ENCODE measurements around the gene POLDIP2.

Gene POLDIP2, protein sequence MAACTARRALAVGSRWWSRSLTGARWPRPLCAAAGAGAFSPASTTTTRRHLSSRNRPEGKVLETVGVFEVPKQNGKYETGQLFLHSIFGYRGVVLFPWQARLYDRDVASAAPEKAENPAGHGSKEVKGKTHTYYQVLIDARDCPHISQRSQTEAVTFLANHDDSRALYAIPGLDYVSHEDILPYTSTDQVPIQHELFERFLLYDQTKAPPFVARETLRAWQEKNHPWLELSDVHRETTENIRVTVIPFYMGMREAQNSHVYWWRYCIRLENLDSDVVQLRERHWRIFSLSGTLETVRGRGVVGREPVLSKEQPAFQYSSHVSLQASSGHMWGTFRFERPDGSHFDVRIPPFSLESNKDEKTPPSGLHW

DNA sequence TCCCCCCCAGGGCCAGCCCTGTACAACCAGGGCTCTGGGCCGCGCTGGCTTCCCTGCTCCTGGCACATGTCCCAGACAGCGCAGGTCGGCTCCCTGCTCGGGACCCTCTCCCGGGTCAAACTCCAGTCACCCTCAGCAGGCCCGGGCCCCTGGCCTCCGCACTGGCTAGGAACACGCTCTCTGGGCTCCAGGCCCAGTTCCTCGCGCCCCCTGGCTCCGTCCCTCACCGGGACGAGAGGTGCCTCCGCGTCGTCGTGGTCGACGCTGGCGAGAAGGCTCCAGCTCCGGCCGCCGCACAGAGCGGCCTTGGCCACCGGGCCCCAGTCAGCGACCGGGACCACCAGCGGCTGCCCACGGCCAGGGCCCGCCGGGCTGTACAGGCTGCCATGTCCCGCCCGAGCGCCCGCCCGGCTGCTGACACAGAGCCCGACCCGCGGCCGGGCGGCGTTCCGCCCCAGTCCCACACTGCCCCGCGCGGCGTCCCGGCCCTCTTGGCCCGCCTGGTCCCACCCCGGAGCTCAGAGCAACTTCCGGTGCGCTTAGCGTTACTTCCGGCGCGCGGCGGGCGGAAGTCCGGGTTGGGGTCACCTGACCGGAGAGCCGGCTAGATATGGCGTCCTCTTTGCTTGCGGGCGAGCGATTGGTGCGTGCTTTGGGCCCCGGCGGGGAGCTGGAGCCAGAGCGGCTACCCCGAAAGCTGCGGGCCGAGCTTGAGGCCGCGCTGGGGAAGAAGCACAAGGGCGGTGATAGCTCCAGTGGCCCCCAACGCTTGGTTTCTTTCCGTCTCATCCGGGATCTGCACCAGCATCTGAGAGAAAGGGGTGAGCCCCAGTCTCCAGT lies at the start of gene POLDIP2:
Gene POLDIP2 (minus strand): TSS at position 467 of the 840 bp plus-strand sequence. CDS start 79 bp downstream, at position 388.
- peak; percentile 96 for DNase-seq (ENCODE audit: low spot score)

GRCh38 chr17:28406473-28406814 lies 49.1 kb upstream of the POLDIP2 start:
- no peak for DNase-seq (ENCODE audit: low spot score)

DNA sequence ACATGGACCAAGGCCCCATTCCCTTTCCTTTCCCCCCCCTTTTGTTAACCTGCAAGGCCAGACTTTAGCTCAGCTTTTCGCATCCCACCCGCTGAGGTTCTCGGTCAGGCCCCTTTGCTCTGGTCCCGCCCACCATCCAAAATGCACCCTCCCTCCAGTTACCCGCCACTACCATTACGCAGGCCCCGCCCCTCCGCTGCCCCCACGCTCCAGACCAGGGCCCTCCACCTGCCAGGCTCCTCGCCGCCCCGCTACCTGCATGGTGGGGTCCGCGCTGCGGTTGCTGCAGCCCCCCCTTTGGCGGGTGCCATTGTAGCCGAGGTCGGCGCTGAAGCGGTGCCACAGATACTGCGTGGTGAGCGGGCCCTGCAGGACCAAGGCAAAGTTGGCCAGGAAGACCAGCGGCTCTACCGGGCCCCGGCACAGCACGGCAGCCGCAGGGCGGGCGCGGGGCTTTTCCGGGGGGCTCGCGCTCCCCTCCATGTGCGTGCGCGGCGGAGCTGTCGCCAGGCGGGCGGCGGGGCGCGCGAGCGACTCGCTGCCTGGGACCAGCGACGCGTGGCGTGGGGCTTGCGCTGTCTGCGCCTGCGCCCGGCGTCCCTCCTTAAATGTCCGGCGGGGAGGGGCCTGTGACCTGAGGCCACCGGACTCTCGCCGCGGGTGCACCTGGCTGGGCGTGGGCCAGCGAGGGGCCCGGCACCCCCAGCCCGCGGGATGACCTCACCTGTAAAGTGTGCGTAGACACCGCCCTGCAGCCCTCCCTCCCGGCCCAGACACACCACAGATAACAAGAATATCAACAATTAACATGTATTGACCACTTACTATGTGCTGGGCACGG lies 48.5 kb upstream of the POLDIP2 start, which contains the start of gene SLC46A1:
Gene SLC46A1 (minus strand): TSS at position 581 of the 841 bp plus-strand sequence. CDS start 98 bp downstream, at position 483.
- no peak for DNase-seq (ENCODE audit: low spot score)

- DNase-seq (ENCODE audit: low spot score), result no peak
Measured at GRCh38 chr17:28404812-28405570, 47.7 kb upstream of the POLDIP2 start.

GRCh38 chr17:28404461-28404811 lies 47.1 kb upstream of the POLDIP2 start:
- DNase-seq (ENCODE audit: low spot score), result no peak

DNA sequence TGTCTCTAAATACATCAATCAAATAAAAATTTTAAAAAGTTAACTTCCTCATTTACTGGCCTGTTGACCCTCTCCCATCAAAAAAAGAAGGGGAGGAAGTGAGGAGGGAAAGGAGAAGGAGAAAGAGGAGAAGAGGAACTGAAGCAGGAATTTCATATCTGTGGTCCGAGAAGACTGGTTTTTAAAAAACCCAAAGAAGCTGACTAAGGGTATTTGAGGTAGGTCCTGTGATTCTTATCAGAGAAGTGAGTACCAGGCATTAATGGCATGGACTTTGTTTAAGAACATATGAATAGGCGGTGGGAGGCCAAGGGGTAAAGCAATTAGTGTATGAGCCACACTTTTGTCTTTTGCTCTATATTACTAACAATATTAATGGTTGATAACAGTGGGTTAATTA lies 46.7 kb upstream of the POLDIP2 start:
- no peak for DNase-seq (ENCODE audit: low spot score)

GRCh38 chr17:28402844-28403243 lies 45.5 kb upstream of the POLDIP2 start:
- no peak for DNase-seq (ENCODE audit: low spot score)

DNA sequence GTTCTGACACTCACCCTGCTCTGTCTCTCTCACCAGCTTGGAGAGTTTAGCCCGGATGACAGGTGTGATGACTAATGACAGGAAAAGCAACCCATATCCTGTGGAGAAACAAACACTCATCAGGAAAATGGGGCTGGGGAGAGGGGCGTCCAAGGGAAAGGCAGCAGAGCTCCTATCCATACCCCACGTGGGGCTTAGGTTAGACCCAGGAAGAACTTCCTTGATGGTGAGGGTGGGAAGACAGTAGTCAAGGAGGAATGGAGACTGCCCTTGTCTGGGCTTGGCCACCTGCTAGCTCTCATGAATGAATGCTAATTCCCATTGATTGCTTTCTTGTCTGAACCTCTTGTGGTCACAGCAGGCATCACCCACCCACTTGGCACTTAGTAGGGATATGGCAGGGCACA lies 44.9 kb upstream of the POLDIP2 start:
- DNase-seq (ENCODE audit: low spot score), result no peak

DNA sequence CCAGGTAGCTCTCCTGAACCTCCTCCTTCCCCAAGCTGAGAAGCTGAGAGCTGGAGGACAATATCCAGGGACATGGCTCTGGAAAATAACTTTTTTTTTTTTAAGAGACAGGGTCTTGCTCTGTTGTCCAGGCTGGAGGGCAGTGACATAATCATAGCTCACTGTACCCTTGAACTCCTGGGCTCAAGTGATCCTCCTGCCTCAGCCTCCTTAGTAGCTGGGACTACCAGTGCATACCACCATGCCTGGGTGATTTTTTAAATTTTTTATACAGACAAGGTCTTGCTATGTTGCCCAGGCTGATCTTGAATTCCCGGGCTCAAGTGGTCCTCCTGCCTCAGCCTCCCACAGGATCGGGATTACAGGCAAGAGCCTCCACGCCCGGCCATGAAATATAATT lies 42.5 kb upstream of the POLDIP2 start:
- DNase-seq (ENCODE audit: low spot score), result no peak

GRCh38 chr17:28398280-28398981 lies 41.1 kb upstream of the POLDIP2 start:
- no peak for DNase-seq (ENCODE audit: low spot score)

DNA sequence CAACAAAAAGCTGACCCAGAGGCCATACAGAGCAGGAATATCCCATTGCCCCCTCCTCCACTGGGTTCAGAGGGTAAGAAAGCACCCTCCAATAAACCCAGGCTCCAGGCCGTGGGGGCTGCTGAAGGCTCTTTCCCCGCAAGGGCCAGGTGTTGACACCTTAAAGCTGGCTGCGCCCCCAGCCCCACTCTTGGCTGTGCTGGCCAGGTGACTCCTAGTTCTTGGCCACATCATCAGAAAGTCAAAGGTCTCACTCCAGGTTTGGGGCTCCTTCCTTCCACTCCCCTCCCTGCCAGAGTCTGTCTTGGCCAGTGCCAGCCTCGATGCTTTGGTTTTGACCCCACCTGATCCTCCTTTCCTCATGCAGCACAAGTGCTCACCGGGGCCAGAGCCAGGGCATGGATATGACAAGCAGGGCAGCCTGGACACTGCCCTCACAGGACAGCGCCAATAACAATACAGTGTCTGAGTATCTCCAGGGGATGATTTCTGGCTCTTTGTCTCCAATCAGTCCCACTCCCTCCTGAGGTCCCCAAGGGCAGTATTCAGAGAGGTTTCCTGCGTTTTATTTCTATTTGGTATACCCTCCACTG lies 40.5 kb upstream of the POLDIP2 start:
- no peak for DNase-seq (ENCODE audit: low spot score)

GRCh38 chr17:28397275-28397674 lies 39.9 kb upstream of the POLDIP2 start:
- no peak for DNase-seq (ENCODE audit: low spot score)

- no peak for DNase-seq (ENCODE audit: low spot score)
Measured at GRCh38 chr17:28396635-28397239, 39.4 kb upstream of the POLDIP2 start.

DNA sequence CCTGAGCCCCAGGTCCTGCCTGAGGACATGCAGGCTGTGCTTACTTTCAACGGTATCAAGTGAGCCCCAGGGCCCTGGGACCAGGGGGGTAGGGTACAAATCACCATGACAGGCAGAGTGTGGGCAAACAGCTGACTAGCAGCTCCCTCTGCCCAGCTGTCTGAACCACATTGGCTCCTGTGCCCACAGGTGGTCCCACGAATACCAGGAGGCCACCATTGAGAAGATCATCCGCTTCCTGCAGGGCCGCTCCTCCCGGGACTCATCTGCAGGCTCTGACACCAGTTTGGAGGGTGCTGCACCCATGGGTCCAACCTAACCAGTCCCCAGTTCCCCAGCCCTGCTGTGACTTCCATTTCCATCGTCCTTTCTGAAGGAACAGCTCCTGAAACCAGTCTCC lies 38.6 kb upstream of the POLDIP2 start:
- DNase-seq (ENCODE audit: low spot score), result no peak

- DNase-seq (ENCODE audit: low spot score), result no peak
Measured at GRCh38 chr17:28395426-28395825, 38.1 kb upstream of the POLDIP2 start.

DNA sequence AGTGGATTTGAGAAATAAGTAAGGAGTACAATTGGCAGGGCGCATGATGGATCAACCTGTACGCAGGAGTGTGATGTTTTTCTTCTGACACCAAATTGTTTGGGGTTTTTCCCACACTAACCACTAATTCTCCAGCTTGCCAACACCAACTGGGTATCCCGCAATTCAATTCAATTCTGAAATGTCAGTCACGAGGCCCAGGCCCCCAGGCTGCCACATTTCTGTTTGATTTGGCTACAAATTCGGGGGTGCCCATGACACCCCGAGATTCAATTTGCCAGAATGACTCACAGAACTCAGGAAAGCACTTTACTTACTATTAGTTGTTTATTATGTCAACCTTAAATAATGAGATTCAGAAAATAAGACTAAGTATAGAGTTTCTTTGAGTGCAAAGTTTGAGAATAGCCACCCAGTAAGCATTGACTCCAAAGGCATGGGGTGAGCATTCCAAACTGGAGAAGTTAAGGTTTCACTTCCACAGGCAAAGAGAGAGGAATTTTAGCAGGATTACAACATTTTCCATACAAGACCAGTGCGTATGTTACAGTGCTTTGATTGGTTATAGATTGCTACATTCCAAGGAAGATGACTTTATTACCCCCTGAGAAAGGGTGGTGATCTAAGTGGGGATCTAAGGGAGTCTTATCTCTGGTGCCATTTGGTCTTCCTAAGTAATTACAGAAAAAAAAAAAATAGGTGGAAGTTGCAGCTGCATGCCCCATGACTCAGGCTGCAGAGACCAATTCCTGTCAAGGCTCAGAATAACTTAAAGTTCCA lies 37.2 kb upstream of the POLDIP2 start:
- no peak for DNase-seq (ENCODE audit: low spot score)

- DNase-seq (ENCODE audit: low spot score), result no peak
Measured at GRCh38 chr17:28392491-28392890, 35.2 kb upstream of the POLDIP2 start.

DNA sequence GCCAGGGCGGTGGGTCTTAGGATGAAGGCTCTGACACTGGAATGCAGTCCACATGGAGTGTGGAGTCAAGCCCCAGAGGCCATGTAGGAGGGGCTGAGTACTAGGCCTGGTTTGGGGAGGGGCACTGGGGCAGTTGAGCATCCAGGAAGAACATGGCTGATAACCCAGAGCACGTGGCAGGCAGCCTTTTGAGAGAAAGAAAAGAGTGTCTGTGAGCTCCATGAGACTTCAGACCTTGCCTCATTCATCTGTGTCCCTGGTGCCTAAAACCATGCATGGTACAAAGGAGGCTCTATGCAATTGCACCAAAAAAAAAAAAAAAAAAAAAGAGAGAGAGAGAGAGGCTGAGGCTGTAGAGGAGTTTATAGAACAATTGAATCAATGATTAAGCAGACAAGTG lies 34.1 kb upstream of the POLDIP2 start:
- DNase-seq (ENCODE audit: low spot score), result no peak

GRCh38 chr17:28390984-28391383 lies 33.7 kb upstream of the POLDIP2 start:
- DNase-seq (ENCODE audit: low spot score), result no peak
